Measurements from ENCODE around the gene CDKN2D.
A peak's percentile ranks its signal among the peaks of the same experiment; 100 is the strongest.

CDKN2D gene

DNA sequence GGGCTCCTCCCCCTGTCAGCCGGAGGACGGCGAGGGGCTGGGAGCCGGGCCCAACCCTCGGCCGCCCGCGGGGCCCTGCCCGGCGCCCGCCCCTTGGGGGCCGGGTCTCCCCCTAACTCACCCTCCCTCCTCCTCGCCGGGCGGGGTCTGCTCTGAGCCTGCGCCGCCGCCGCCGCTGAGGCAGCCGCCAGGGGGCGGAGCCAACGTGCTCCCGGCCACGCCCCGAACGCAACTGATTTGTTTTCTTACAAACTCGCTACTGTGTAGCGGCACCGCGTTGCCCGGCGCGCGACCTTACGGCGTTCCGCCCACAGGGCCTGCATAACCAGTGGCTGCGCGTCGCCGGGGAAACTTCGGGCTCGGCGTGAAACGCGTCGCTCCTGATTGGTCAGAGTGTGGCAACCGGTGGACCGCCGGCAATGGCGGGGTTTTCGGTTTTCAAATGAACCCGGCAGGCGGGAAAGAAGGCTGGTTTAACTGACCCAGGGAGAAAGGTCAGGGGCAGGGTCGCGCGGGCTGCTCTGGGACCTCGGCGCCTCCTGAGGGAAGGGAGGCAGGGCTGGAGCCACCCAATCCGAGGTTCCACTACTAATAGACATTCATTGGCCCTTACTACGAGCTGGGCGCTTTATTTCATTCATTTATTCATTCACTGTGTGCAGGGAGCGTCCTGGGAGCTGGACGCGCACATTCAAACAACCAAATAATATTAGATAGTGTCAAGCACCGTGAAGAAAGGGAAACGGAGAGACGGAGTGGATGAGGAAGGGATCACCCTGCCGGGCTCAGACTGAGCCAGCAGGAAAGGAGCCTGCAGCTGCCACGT, at the start of gene CDKN2D:
Gene CDKN2D, minus strand, starts transcription at position 154 of the 826 bp plus-strand sequence. CDS start 326 bp downstream, outside the sequence.
- DNase-seq (ENCODE audit: low read depth), result peak; percentile 99

DNA sequence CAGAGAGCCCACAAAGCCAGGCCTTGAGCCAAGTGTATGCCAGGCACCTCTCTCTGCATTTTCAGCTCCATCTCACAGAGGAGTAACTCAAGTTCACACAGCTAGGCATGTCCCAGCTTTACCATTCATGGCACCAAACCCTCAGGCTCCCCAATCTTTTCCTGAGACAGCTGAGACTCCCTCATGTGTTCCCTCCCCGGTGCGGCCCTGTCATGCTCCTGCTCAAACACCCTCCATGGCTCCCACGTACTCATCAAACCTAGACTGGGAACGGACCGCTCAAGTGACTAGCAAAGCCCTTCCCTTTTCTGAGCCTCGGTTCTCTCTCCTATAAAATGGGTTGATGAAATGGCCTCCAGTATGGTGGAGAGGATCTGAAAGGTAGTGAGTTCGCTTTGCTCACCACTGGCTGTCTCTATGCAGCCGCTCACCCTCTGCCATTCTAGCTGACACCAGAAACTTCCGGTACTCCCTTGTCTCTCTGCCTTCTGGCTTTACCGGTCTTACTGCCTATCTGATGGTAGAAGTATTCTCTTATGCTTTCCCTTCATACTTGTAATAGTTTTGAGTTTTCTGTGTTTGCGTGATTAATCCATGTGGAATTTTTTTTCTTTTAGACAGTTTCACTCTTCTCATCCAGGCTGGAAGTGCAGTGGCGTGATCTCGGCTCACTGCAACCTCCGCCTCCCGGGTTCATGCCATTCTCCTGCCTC, 48.8 kb upstream of the CDKN2D start:
- DNase-seq (ENCODE audit: low read depth), result peak; percentile 74

DNA sequence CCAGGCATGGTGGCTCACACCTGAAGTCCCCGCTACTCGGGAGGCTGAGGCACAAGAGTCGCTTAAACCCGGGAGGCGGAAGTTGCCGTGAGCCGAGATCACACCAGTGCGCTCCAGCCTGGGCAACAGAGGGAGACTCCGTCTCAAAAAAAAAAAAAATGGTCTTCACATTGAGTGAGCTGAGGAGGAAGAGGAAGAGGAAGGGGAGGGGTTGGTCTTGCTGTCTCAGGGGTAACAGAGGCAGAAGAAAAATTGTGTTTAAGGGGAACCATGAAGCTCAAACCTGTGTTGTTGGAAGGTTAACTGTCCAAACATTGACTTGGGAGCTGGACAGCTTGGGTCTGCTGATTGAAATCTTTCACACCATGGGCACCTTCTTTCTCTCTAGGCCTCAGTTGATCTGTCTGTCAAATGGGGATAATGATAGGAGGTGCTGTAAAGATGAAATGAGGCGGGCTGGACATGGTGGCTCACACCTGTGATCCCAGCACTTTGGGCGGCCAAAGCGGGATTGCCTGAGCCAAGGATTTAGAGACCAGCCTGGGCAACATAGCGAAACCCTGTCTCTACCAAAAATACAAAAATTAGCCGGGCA, 46.7 kb upstream of the CDKN2D start:
- no peak for DNase-seq (ENCODE audit: low read depth)

- peak; percentile 16 for DNase-seq (ENCODE audit: low read depth)
These were observed 43.8 kb upstream of the CDKN2D start for GRCh38 chr19:10612499-10613119.

DNA sequence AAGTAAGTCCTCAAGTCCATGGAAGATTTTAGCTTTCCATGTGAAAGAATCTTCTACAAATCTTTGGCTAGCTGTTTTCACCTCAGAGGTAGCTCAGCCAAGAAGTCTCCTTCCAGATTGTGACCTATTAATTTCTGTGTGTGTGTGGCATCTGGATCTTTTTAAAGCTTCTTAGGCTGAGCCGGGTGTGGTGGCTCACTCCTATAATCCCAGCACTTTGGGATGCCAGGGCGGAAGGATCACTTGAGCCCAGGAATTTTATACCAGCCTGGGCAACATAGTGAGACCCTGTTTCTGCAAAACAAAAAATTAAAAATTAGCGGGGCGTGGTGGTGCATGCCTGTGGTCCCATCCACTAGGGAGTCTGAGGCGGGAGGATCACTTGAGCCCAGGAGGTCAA, 43.1 kb upstream of the CDKN2D start:
- peak; percentile 20 for DNase-seq (ENCODE audit: low read depth)

DNA sequence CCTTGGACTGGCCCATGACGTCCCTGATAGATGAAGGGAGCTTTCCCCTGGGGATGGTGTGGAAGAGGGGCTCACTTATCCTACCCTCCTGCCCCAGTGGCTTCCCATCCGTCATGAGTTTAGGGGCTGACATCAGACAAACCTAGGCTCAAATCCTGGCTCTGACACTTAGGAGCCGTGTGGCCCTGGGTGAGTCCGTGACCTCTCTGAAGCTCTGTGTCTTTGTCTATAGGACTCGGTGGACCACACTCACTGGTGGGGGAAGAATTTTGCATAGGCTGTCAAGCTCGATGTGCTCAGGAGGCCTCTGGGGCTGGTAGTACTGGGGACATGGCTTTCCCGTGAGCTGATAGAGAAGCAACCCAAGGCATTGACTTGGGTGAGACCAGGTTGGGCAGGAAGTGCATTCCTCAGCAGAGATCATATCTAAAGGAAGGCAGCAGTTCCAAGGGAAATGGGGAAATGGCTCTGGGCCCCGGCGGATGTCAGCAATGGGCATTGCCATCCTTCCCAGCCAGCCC, 35.7 kb upstream of the CDKN2D start:
- DNase-seq (ENCODE audit: low read depth), result no peak

DNA sequence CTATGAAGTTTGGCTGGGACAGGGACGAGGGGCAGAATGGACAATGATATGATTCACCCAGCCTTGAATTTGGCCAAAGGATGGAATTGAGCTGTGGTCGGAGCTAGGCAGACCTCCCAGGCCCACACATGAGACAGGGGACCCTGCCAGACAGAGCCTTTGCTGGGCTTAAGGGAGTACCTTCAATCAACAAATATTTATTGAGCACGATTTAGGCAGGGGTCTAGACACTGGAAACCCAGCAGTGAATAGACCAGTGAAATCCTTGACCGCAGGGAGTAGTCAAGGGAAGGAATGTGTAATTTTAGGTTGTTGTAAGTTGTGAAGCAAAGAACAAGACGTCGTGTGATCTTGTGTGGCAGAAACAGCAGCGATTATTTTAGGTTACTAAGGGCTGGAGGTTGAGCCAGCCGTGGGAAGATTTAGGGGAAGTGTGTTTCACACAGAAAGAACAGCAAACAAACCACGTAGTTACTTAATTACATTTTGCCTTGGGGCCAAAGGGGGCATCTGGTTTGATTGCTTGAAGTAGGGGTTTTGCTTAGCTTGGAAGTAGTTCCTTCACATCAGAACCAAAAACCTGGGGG, 35.2 kb upstream of the CDKN2D start:
- DNase-seq (ENCODE audit: low read depth), result peak; percentile 59

- DNase-seq (ENCODE audit: low read depth), result no peak
These were observed 34.5 kb upstream of the CDKN2D start for GRCh38 chr19:10603084-10603872.

DNA sequence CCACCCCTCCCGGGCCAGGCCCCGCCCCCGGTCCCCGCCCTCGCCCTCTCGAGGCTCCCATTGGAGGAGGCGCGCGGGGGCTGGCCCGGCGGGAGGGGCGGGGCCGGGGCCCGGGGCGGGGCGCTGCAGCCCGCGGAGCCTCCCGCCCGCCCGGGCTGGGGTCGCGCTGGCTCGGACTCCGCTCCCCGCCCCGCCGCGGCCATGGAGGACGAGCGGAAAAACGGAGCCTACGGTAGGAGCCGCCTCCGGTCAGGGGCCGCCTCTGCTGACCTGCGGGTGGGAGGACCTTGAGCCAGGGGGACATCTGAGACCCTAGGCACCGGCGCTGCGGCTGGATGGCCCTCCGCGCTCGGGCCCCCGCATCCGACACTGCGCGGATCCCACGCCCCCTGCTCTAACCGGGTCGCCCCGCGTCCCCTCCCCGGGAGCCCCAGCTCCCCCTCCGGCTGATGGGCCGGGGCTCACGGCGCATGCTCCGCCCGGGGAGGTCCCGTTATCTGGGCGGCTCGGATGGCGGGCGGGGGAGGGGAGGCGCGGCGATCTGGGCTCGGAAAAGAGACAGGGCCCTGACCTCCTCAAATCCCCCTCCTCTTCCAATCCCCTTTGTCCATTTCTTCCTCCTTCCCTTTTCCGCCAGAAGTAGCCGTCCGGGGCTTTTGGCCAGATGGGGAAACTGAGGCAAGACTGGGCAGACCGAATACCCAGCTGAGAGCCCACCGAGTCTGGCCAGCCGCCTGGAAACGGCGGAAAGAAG, 33.7 kb upstream of the CDKN2D start:
- DNase-seq (ENCODE audit: low read depth), result peak; percentile 60

DNA sequence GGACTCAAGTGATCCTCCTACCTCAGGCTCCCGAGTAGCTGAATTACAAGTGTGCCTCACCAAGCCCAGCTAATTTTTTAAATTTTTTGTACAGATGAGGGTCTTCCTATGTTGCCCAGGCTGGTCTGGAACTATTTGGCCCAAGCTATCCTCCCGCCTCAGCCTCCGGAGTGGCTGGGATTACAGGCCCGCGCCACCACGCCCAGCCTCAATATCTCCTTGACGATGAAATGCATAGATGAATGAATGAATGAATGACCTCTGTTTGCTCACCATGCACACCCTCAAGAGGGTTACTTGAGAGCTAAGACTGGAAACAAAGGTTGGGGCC, 33.2 kb upstream of the CDKN2D start:
- no peak for DNase-seq (ENCODE audit: low read depth)

GRCh38 chr19:10600149-10600548, 31.4 kb upstream of the CDKN2D start:
- DNase-seq (ENCODE audit: low read depth), result no peak

DNA sequence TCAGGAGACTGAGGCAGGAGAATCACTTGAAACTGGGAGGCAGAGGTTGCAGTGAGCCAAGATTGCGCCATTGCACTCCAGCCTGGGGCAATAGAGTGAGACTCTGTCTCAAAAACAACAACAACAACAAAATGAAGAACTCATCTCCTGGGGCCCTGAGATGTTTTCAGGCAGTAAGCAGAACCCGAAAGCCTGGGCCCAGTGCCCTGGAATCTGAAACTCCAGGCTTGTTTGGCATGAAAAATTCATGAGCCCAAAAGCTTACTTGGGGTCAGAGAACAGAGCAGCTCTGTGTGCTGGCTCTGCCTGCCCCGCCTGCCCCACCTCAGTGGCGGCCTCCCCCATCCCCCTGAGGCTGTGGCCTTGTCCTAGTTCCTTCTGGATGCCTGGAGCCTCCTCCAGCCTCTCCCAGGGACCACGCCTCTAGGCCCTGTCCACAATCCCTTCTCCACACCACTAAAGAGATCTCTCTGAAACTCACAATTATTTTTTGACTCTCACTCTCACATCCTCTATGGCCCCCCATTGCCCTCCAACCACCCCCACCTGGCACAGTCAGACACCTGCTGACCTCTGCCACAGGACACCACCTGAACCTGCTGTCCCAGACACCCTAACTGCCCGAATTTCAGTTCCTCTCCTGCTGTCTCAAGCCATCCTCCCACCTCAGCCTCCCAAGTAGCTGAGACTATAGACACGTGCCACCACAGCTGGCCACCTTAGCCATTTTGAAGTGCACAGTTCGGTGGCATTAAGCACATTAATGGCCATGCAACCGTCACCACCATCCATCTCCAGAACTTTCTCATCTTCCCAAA, 25.2 kb upstream of the CDKN2D start:
- peak; percentile 79 for DNase-seq (ENCODE audit: low read depth)

- DNase-seq (ENCODE audit: low read depth), result no peak
These were observed 24.4 kb upstream of the CDKN2D start for GRCh38 chr19:10593148-10593547.

- no peak for DNase-seq (ENCODE audit: low read depth)
These were observed 19.0 kb upstream of the CDKN2D start for GRCh38 chr19:10587839-10588150.

DNA sequence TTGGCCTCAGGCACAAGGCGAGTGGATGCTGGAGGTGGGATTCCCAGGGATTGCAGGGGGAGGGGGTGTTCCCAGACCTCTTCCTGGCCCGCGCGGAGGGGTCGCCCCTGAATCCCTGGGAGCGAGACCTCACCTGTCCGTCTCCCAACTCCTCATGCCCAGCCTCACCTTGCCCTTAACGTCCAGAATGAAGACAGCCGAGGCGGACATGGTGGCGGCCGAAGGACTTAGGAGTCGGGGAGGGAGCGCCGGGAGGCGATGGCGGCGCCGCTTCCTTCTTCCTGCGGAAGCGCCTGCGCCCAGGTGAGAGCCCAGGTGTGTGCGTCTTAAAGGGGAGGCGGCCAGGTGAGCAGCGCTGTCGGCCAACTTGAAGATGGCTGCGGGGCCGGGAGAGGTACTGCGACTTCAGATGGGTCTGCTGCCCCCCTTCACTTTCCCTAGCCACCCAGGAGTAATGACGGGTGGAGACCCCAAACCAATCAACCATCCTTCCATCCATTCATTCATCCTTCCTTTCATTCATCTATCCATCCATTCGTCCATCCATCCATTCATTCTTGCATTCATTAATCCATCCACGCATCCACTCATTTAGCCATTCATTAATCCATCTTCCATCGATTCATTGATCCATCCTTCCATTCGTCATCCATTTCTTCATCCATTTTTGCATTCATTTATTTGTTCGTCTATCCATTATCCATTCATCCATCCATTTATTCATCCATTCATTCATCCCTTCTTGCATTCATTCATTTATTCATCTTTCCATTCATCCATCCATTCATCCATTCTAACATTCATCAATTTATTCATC, 18.5 kb upstream of the CDKN2D start, which contains the start of gene AP1M2:
Gene AP1M2, minus strand, starts transcription at position 291 of the 817 bp plus-strand sequence. Its CDS starts 81 bp downstream, at position 210.
- DNase-seq (ENCODE audit: low read depth), result no peak

DNA sequence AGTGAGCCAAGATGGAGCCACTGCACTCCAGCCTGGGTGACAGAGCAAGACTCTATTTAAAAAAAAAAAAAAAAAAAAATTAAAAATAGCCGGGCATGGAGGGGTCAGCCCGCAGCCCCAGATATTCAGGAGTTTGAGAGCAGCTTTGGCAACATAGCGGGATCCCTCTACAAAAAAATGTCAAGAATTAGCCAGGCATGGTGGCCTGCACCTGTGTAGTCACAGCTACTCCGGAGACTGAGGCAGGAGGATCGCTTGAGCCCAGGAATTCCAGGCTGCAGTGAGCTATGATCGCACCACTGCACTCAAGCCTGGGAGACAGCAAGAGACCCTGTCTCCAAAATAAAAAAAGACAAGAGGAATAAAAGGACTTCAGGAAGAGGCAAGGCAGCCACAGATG, 17.6 kb upstream of the CDKN2D start:
- no peak for DNase-seq (ENCODE audit: low read depth)

DNA sequence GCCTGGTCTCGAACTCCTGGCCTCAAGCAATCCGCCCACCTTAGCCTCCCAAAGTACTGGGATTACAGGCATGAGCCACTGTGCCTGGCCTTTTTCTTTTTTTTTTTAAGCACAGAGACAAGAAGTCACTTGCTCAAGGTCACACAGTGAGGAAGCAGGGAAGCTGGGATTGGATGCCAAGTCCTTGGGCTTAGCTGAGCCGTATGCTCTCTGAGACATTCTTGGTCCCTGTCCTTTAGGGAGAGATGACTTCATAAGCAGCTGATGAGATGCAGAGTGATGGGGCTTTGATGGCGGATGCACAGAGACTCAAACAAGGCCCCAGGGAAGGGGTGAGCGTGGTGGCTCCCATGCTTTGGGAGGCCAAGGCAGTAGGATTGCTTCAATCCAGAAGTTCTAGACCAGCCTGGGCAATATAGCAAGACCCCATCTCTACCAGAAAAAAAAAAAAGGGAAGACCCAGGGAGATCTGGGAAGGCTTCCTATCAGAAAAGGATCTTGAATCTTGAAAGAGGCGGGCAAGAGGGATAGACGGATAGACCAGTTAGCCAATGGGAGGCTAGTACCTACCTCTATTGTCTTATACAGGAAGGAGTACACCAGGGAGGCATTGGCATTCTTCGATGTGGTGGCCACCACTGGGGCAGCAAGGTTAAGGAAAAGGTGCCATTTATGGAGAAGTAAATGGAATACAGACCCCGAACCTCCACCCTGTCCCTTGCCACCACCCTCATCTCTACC, 14.4 kb upstream of the CDKN2D start:
- DNase-seq (ENCODE audit: low read depth), result no peak

GRCh38 chr19:10582091-10582490, 13.3 kb upstream of the CDKN2D start:
- no peak for DNase-seq (ENCODE audit: low read depth)

Measured in fibroblast of gingiva (primary cell).